Left lobe of liver (tissue), 2 donors: Measurements from ENCODE around the gene NCOA3. TPM values are rescaled to one million over a fixed set of nuclear protein-coding genes. Genes with fewer than 3 reads are reported as not detected.

Source experiments
- ATAC-seq: fragments of 200-7000 bp; cut with Tn5 transposase; one replicate; pipeline ENCODE4 v1.9.1; 2020; ENCODE audit warnings: mild to moderate bottlenecking, moderate library complexity
- DNase-seq: peaks from one replicate; pipeline ENCODE4 v3.0.0-alpha.2; 2020; ENCODE audit warnings: low spot score
- total RNA-seq: library from RNA; stranded (reverse); gene quantifications from one replicate; pipeline ENCODE4 v1.2.1, GENCODE V29; 2021
- donor health status: DM: no; HTN: no; CAD: no; lungs with moderate emphysema.
- donor health status: DM: no; HTN: yes; CAD: no.

NCOA3 gene
- total RNA-seq, 1 donor from 2014 or later: 11.2 TPM

DNA sequence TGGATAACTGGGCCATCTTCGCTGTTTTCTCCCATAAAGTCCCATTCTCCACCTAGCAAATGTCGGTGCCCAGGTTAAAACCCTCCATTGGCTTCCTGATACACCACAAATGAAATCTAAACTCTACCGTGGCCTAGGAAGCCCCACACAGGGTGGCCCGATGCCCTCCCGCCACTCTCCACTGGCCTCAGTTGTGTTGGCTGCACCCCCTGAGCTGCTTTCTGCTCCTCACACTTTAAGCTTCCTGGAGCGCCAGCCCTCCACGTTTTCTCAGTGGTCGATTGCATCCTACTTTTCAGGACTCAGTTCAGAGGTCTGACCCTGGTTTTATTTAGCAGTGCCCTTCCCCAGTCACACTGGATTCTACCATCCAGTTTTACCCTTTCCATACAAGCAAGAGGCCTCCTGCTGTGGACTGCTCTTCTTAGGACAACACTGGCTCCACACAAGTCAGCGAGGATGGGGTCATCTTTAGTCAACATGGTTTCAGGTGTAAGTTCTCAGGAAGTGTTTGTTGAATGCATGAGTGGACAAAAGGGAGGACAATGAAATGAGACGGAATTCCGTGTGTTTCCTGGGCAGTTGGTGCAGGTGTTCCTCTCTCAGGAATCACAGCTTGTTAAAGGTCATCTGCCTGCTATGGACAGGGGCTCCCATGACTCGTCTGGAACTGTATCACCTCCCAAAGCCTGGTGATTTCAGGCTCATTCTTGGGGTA is 159.5 kb downstream of the NCOA3 start:
- DNase-seq: no peak
- no peak for ATAC-seq

DNA sequence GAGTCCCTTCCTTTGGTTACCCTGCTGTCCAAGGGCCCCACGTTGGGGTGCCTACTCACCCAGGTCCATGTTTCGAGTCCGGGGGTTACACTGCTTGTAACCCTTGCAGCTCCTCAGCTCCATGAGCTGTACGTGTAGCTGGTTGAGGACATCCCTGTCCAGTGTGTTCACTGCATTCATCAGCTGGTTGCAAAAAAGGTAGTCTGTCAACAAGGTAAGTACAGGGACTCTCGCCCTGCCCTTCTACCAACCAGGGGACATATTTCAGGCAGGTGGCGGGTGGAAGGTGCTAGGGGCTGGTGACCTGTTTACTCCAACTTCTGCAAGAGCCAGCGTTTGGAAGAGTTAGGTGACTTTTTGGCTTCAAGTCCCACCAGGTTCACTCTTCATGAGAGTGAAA is 160.0 kb downstream of the NCOA3 start:
- ATAC-seq: no peak
- DNase-seq: no peak

DNA sequence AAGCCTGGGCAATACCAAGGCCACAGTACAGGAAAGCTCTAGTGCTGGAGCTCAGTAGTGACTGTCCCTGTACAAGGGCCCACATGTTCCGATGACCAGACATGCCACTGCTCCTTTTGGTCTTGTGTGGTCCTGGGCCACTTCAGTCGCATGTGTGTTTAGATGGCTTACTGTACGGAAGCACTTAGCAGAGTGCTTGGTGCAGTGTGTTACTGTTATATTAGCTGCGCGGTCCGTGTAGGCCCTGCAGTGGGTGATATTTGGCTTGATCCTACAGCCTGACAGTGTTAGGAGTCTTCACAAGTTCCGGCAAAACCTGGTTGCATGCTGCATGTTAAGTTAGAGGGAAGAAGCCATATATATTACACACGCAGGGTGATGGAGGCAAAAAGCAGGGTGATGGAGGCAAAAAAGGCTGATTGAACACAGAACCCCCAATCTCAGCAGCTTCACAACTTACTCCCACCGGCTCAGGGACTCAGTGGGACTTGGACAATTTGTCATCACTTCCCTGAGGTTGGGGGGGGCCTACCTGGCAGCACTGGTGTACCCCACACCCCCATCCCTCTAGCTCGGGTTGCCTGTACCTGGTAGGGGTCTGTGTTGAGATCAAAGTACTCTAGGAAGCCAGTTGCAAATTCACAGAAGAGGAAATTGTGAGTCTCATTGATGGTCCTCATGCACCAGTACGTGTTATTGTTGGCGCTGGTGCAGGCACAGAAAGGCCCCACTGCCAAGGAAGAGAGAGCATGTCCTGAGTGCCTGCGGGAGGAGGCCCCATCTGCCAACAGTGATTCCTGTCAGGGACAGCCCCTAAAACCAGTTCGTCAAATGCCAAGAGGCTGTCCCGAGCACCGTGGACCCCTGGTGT is 161.0 kb downstream of the NCOA3 start:
- no peak for DNase-seq
- no peak for ATAC-seq

DNA sequence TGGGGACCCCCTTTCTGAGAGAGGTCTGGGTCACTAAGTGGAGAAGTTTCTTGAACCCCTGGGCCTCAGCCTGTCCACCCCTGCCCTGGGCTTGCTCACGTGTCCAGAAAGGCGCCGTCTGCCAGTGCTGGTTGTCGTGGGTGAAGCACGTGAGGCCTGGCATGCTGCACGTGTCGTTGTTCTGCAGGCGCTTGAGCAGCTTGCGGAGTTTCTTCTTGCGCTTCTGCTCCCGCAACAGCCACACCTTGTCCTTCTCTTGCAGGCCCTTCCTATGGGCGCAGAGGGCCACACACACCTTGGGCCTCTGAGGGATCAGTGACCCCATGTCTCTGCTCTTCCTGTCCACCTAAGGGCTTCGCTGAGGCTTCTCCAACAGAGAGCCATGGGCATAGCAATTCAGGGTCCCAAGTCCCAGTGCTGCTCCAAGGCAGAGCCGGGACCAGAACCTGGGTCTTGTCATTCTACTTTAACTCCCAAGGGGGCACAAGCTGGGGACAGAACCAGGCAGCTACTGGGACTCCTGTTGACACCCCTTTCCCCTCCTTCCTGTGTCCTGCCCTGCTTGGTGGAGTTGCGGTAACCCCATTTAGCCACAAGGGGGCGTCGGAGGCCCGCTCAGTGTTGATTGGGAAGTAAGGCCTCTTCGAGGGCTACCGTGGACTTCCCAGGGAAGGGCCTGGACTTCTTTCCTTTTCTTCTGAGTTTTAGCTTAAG is 161.8 kb downstream of the NCOA3 start:
- DNase-seq (peak; percentile 79), ATAC-seq (peak; percentile 91)

DNA sequence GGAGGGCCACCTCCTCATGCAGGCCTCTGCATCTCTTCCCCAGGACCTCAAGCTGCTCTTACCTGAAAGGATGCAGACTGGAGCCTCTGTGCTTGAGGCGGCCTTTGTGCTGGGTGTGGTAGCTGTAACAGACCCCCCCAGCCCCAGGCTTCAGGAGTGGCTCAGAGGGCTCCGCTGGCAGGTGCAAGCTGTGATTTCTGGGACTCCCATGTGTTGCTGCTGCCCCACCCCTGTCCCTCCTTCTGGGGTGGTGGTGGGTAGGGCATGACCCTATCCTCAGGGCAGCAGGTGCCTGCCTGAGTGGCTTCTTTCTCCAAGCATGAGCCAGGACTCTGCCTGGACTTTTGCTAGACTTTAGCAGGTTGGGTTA is 162.4 kb downstream of the NCOA3 start:
- ATAC-seq (peak; percentile 16), DNase-seq (no peak)

DNA sequence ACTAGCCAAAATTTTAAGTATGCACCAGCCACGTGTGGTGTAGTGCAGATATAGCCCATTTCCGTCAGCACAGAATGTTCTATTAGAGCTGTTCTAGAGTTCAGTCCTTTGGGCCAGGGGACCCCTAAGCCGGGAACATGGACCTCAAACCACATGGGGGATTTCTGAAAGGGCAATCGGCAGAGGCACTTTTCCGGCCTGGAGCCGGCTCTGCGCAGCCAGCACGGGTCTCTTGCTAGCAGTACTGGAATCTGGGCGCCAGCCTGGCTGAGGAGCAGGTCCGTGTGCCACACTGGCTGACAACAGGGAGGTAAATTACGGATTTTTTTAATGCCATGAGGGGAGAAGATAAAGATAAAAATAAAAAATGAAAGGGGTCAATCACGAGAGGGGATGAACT is 163.1 kb downstream of the NCOA3 start:
- ATAC-seq: no peak
- DNase-seq: peak; percentile 42

DNA sequence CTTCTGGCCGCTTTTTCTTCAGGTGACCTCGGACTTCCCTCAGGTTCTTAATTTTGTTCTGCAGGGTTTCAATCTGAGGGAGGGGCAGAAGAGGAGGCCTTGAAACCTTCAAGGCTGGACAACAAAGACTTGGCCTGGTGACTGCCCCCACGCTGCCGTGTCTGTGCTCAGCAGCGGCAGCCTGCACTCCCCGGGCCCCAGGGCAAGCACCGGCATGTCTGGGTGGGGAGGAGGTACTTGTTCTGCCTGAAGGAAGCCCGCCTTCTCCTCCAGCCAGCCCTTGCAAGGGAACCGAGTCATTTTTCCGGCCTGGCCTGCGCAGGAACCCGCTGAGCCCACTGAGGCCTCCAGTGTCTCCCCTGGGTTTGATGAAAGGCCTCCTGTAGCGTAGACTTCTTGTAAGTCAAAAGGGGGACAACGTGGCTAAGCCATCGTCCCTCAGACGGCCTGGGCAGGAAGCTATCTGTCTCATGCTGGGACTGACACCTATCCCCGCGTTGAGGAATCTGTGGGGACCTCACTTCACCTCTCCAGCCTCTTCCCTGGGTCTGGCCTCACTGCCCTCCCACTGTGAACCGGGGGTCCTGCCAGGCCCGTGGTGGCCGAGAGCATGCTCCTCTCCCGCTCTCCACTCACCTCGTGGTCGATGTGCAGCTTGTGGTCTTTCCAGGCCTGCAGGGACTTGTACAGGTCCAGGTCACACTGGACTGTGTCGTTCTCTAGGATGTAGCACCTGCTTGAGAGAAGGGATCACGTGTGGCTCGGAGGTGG is 163.7 kb downstream of the NCOA3 start:
- peak; percentile 40 for DNase-seq
- ATAC-seq: no peak

DNA sequence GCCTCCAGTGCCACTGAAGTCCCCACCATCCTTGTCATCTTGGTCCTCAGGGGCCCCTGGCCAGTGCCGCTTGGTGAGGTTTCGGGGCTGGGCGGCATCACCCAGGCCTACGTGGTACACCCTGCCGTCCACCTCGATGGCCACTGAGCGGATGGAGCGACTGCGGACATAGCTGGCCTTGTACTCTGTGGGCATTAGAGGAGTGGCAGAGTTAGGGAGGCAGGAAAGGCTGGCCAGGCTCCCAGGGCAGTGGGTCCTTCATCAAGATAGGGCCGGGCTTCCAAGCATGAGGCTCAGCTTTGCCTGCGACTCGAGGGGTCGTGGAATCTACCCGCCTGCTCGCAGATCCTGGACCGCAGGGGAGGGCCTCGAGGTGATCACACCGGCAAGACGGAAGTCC is 164.6 kb downstream of the NCOA3 start:
- ATAC-seq: no peak

DNA sequence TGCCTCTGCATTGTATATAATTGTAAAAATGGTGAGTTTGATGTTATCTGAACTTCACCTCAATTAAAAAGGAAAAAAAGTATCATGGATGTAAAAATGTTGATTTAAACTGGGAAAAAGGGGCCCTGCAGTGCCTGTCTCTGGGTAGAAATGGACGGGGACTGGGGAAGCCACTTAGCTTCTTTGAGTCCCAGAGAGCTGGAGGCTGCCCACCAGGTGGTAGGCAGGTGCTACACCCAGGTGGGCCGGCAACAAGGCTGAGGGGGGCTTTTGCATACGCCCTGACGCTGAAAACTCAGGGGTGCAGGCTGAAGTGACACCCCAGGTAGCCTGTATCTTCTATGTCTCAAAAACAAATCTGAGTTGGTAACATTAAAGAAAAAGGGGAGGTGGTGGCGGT is 165.4 kb downstream of the NCOA3 start:
- no peak for DNase-seq

More for the DNA sequence above, 164.6 kb downstream of the NCOA3 start:
- no peak for DNase-seq

DNA sequence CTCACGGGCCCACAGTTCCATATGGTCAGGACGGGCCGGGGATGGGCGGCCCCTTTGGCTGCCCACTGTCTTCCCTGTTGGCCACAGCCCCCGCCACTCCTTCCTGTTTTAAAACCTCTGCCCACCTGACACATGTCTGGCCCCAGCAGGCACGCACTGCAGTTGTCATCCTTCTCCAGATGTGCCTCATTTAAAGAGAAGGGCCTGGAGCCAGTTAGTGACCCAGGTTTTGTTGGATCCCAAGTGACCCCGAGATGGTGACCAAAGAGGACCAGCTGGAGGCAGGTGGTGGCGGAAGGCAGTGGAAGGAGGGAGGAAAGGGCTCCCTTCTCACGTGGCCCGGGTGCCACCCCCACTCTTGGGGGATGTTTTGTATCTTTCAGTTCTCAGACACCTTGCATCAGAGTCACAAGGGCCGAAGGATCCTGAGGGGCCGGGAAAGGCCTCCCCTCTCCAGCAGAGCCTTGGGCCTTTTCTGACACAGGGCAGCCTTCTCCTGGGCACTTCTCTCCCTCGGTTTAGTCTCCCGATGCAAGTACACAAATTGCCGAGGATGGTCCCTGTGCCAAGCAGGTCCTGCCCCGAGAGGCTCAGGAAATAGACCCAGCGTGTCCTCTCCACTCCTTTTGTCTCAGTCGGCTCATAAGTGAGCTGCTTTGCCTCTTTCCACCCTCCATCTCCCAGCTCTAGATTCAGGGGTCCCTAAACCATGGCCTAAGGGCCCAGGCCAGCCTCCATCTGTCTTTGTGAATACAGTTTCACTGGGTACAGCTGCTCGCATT is 166.0 kb downstream of the NCOA3 start:
- no peak for DNase-seq

More for the DNA sequence above, 165.4 kb downstream of the NCOA3 start:
- ATAC-seq: no peak

DNA sequence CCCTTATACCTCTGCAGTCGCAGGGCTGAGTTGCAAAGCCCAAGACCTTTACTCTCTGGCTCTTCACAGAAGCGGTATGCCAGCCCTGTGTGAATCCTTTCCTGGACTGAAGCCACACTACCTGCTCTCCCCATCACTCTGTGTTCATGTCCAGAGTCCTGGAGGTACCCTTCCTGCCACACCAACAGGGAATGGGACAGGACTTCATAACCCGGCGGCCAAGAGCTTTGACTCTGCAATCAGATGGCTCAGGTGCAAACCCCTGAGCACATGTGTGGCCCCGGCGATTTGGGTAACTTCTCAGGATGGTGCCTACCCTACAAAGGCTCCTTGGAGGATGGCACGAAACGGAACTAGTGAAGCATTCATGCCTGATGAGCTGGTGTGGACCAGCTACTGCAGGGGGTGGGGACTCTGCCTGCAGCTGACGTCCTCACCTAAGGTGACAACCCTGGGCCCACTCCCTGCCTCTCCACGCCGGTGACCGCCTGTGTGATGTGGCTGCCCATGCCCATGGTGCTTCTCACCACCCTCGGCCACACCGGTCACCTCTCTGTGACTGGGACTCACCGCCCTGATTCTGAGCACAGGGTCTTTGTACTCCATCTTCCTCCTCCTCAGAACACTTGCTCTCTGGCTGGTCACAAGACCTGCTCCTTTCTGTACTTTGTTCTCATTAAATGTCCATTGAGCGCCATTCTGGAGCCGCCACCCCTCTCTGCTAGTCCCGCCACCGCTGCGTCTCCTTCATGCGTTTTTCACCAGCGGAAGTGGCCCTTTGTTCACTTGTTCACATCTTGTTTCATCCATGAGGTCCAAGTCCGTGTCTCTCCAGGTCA is 166.8 kb downstream of the NCOA3 start:
- DNase-seq: no peak
- no peak for ATAC-seq

More for the DNA sequence above, 166.0 kb downstream of the NCOA3 start:
- ATAC-seq: no peak

DNA sequence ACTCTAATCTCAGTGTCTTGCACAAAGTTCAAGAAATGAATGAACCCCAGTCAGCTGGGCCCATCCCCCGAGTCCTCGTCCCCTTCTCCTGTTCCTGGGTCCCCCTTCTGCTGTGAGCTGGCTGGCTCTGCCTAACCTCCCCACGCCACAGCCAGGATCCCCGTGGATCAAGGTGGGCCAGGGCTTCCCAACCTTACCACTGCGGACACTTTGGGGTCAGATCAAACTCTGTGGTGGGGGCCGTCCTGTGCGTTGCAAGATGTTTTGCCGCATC is 167.4 kb downstream of the NCOA3 start:
- DNase-seq: no peak

DNA sequence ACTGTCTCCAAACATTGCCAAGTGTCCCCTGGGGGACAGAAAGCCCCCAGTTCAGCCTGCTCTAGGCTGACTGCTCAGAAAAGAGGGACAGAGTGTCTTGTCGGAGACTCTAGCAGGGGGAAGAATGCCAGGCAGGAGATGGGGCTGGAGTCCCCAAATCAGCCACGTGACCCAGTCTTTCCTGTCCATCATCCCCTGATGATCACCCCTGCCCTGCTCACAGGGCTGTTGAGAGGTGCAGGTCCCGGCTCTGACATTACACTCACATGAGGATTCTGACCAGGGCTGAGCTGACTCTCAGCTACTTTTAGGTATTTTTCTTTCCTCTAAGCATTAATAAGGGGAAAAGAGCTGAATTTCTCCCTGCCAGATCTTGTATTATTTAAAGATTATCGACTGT is 167.8 kb downstream of the NCOA3 start:
- ATAC-seq: no peak
- no peak for DNase-seq

More for the DNA sequence above, 167.4 kb downstream of the NCOA3 start:
- no peak for ATAC-seq

DNA sequence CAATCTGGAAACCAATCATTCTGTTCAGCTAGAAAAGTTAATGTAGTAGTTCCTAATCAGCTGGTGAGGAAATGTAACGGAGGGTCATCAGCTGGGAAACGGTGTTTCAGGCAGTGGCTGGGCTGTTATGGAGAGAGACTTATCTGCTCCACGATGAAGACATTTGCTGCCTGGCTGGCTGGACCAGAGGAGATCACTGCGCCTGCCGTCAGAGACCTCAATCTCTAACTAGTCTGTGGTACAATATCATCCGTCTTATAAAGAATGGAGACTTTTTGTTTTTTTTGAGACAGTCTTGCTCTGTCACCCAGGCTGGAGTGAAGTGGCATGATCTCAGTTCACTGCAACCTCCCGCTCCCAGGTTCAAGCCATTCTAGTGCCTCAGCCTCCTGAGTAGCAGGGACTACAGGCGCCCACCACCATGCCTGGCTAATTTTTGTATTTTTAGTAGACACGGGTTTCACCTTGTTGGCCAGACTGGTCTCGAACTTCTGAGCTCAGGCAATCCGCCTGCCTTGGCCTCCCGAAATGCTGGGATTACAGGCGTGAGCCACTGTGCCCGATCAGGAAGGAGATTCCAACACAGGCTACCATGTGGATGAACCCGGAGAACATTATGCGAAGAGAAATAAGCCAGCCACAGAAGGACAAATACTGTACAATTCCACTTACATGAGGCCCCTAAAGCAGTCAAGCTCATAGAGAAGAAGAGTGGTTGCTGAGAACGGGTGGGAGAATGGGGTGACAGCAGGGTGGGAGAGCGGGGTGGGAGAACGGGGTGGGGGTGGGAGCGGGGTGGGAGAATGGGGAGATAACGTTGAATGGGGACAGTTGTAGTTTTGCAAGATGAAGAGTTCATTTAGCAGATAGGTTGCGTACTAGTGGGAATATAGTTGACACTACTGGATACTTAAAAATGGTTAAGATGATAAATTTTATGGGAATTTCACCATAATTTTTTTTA is 168.5 kb downstream of the NCOA3 start:
- ATAC-seq (no peak), DNase-seq (no peak)

DNA sequence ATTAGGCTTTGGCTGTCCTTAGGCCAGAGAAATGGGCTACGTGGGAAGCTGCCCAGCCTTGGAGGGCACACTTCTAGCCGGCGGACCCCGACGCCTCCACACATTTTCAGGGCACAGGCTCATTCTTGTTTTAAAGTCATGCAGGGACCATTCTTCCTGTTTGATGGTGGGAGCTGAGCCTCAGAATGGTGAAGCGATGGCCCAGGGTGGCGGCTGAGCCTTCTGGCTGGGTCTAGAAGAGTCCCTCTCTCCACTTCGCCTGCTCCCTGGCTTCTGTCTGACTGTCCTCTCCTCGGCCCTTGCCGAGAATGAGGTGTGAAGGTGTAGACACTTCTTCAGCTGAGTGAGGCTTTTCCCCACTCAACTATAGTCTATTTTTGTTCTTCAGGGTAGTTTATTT is 169.2 kb downstream of the NCOA3 start:
- no peak for ATAC-seq
- no peak for DNase-seq

DNA sequence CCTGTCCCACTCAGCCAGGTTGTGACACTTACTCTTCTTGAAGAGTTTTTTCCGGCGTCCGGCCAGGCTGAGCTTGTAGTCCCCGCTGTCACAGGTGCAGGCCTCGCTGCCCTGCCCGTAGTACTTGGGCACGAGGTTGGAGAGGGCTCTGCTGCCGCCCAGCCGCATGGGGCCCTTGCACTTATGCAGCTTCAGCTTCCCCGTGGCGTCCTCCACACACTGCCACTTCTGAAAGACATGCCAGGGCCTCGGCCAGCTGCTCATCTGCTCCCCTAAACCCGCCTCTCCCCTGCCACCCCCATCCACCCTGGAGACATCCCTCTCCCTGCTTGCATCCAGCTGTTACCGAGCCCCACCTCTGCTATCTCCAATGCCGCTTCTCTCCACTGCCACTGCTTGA is 170.5 kb downstream of the NCOA3 start:
- DNase-seq (no peak), ATAC-seq (no peak)

DNA sequence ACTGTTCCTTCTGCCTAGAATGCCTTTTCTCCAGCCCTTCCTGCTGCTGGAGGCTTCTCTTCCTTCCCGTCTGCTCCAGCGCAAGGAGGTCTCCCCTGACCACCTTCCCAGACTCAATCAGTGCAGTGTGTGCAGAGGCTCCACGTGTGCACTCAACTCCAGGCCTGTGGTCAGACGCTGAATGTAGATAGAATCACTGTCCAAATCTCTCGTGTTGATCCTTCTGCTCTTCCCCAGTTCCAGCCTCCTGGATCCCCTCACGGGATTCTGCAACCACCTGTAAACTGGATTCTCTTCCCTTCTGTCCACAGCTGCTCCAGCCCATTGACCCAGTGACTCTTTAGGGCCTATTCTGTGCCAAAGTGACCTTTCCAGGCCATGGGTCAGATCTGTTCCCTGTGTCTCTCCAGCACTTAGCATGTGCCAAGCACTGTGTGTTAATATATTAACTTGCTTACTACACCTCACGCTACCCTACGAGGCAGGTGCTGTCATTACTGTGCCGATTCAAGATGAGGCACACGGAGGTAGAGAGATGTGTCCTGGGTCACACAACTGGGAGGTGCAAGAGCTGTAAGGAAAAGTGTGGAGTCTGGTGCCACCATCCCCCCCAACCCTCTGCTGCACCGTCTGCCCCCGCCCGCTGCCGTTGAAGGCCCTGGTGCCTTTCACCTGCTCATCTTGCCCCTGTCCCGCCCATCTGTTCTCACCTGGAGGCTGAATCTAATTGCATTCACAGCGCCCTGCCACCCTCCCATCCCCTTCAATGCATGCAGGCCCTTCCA is 171.4 kb downstream of the NCOA3 start:
- DNase-seq: peak; percentile 78
- ATAC-seq: peak; percentile 87

DNA sequence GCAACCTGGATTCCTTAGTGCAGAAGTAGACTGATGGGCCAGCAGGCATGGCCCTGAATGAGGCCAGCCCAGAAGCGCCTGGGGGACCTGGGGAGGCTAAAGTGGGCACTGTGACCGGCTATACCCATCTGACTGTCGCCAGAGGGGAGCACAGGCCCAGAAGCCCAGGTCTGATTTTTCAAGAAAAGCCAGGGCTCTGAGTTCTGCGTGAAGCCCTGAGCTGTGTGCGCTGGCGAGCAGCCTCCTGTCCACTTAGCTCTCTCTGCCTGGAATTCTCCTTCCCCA is 171.9 kb downstream of the NCOA3 start:
- ATAC-seq: peak; percentile 13

More for the DNA sequence above, 171.9 kb downstream of the NCOA3 start:
- no peak for DNase-seq
